ENCODE measurements around the gene NUB1.

NUB1 gene

GRCh38 chr7:151345576-151346469 is 4.2 kb downstream of the NUB1 start:
- DNase-seq (ENCODE audit: low read depth in 2 of 2) = no peak

GRCh38 chr7:151346470-151346769 is 4.8 kb downstream of the NUB1 start:
- no peak for DNase-seq (ENCODE audit: low read depth in 2 of 2)

GRCh38 chr7:151347200-151347599 is 5.6 kb downstream of the NUB1 start:
- no peak for DNase-seq (ENCODE audit: low read depth in 2 of 2)

GRCh38 chr7:151348970-151349369 is 7.4 kb downstream of the NUB1 start:
- DNase-seq (ENCODE audit: low read depth in 2 of 2) = no peak

- DNase-seq (ENCODE audit: low read depth in 2 of 2) = no peak
These were observed 7.9 kb downstream of the NUB1 start for GRCh38 chr7:151349507-151349853.

GRCh38 chr7:151351027-151351426 is 9.4 kb downstream of the NUB1 start:
- peak; percentile 21 to 45 for DNase-seq (ENCODE audit: low read depth in 2 of 2)

- DNase-seq (ENCODE audit: low read depth in 2 of 2) = peak; percentile 26 to 34
These were observed 10.4 kb downstream of the NUB1 start for GRCh38 chr7:151351967-151352366.

GRCh38 chr7:151352512-151352911 is 10.9 kb downstream of the NUB1 start:
- no peak for DNase-seq (ENCODE audit: low read depth in 2 of 2)

GRCh38 chr7:151361193-151361959 is 19.8 kb downstream of the NUB1 start:
- DNase-seq (ENCODE audit: low read depth in 2 of 2) = no peak

- no peak for DNase-seq (ENCODE audit: low read depth in 2 of 2)
These were observed 21.6 kb downstream of the NUB1 start for GRCh38 chr7:151363182-151363581.

GRCh38 chr7:151366166-151366879 is 24.7 kb downstream of the NUB1 start:
- DNase-seq (ENCODE audit: low read depth in 2 of 2) = no peak

- no peak for DNase-seq (ENCODE audit: low read depth in 2 of 2)
These were observed 25.2 kb downstream of the NUB1 start for GRCh38 chr7:151366880-151367222.

- DNase-seq (ENCODE audit: low read depth in 2 of 2) = no peak
These were observed 25.7 kb downstream of the NUB1 start for GRCh38 chr7:151367284-151367683.

- peak; percentile 58 to 74 for DNase-seq (ENCODE audit: low read depth in 2 of 2)
These were observed 26.5 kb downstream of the NUB1 start for GRCh38 chr7:151368136-151368571.

- no peak for DNase-seq (ENCODE audit: low read depth in 2 of 2)
These were observed 29.7 kb downstream of the NUB1 start for GRCh38 chr7:151371266-151371665.

- no peak for DNase-seq (ENCODE audit: low read depth in 2 of 2)
These were observed 31.1 kb downstream of the NUB1 start for GRCh38 chr7:151372612-151373265.

GRCh38 chr7:151373599-151373998 is 32.0 kb downstream of the NUB1 start:
- DNase-seq (ENCODE audit: low read depth in 2 of 2) = no peak

- no peak for DNase-seq (ENCODE audit: low read depth in 2 of 2)
These were observed 32.5 kb downstream of the NUB1 start for GRCh38 chr7:151374139-151374538.

- DNase-seq (ENCODE audit: low read depth in 2 of 2) = no peak
These were observed 33.1 kb downstream of the NUB1 start for GRCh38 chr7:151374726-151375125.

GRCh38 chr7:151375530-151376217 is 34.1 kb downstream of the NUB1 start:
- no peak for DNase-seq (ENCODE audit: low read depth in 2 of 2)

- DNase-seq (ENCODE audit: low read depth in 2 of 2) = no peak
These were observed 34.7 kb downstream of the NUB1 start for GRCh38 chr7:151376218-151376902.
